Neural cell (in vitro differentiated cells): ENCODE results near the gene RTN4RL1. TPM values are rescaled to one million over a fixed set of nuclear protein-coding genes. Genes with fewer than 3 reads are reported as not detected.

ENCODE experiments used
- H2AFZ ChIP-seq: fragments of 200-600, 300-800 bp; sonication (generic), shearing (Covaris generic); 2 replicates; pipeline ENCODE4 v1.6.0; 2014; ENCODE audit warnings: low read depth, mild to moderate bottlenecking, antibody characterized with exemption, low read length, moderate library complexity
- H3F3A ChIP-seq: fragments of 200-600 bp; shearing (Covaris generic); 2 replicates; pipeline ENCODE4 v1.6.1; 2016; ENCODE audit warnings: mild to moderate bottlenecking, moderate library complexity, mixed read lengths, antibody characterized with exemption, low read length; ENCODE audit not compliant: insufficient read depth, poor library complexity, severe bottlenecking
- H3K27ac ChIP-seq: fragments of 200-600, 300-800 bp; sonication (generic), shearing (Covaris generic); 2 replicates; pipeline ENCODE4 v1.5.1; 2014; ENCODE audit warnings: mild to moderate bottlenecking, low read length, moderate library complexity
- H3K27me3 ChIP-seq: fragments of 300-800, 200-600 bp; sonication (generic), shearing (Covaris generic); 2 replicates; pipeline ENCODE4 v1.6.0; 2014; ENCODE audit warnings: mild to moderate bottlenecking, low read depth, low read length, moderate library complexity; ENCODE audit not compliant: insufficient read depth
- H3K36me3 ChIP-seq: fragments of 300-800, 200-600 bp; sonication (generic), shearing (Covaris generic); 2 replicates; pipeline ENCODE4 v1.5.1; 2014; ENCODE audit warnings: mild to moderate bottlenecking, antibody characterized with exemption, low read length, moderate library complexity; ENCODE audit not compliant: insufficient read depth
- H3K4me2 ChIP-seq: fragments of 300-800, 200-600 bp; sonication (generic), shearing (Covaris generic); 2 replicates; pipeline ENCODE4 v1.6.0; 2014; ENCODE audit warnings: mild to moderate bottlenecking, low read length
- H3K4me3 ChIP-seq: fragments of 300-800, 200-600 bp; sonication (generic), shearing (Covaris generic); 2 replicates; pipeline ENCODE4 v1.5.1; 2014; ENCODE audit warnings: mild to moderate bottlenecking, low read length, moderate library complexity
- H3K79me2 ChIP-seq: fragments of 200-600 bp; shearing (Covaris generic); replicated peaks from 2 replicates; pipeline ENCODE4 v1.6.0; 2014; ENCODE audit warnings: mild to moderate bottlenecking, low read length, moderate library complexity; ENCODE audit not compliant: insufficient read depth
- H3K9ac ChIP-seq: fragments of 300-800, 200-600 bp; sonication (generic), shearing (Covaris generic); 2 replicates; pipeline ENCODE4 v1.6.1; 2016; ENCODE audit warnings: mild to moderate bottlenecking, low read length, mixed read lengths
- H3K9me2 ChIP-seq: fragments of 200-600 bp; shearing (Covaris generic); 2 replicates; pipeline ENCODE4 v1.6.1; 2016; ENCODE audit warnings: mild to moderate bottlenecking, low read length, mixed read lengths; ENCODE audit not compliant: insufficient read depth
- H3K9me3 ChIP-seq: fragments of 200-600, 300-800 bp; sonication (generic), shearing (Covaris generic); 2 replicates; pipeline ENCODE4 v1.6.1; 2016; ENCODE audit warnings: mild to moderate bottlenecking, mixed run types, low read length, moderate library complexity, mixed read lengths
- H4K20me1 ChIP-seq: fragments of 200-600 bp; shearing (Covaris generic); 2 replicates; pipeline ENCODE4 v1.6.1; 2016; ENCODE audit warnings: mild to moderate bottlenecking, mixed run types; ENCODE audit not compliant: insufficient read depth
- EP300 ChIP-seq: fragments of 450-650 bp; conservative IDR thresholded peaks from 2 replicates; pipeline ENCODE4 v1.6.1; 2014; ENCODE audit warnings: antibody characterized with exemption, mild to moderate bottlenecking, moderate library complexity; ENCODE audit not compliant: poor library complexity, severe bottlenecking
- EZH2 ChIP-seq: fragments of 200-600, 300-800 bp; shearing (Covaris generic), sonication (generic); IDR thresholded peaks from 2 replicates; pipeline ENCODE4 v1.6.1; 2014; ENCODE audit warnings: antibody characterized with exemption, low read length, borderline replicate concordance, mild to moderate bottlenecking; ENCODE audit not compliant: insufficient read depth, poor library complexity, severe bottlenecking
- MXI1 ChIP-seq: fragments of 450-650 bp; conservative IDR thresholded peaks from 2 replicates; pipeline ENCODE4 v1.6.1; 2014; ENCODE audit warnings: antibody characterized with exemption, mild to moderate bottlenecking; ENCODE audit not compliant: poor library complexity, severe bottlenecking
- POLR2AphosphoS5 ChIP-seq: IDR thresholded peaks from 2 replicates; pipeline ENCODE4 v1.6.1; 2012
- RAD21 ChIP-seq: fragments of 450-650 bp; conservative IDR thresholded peaks from 2 replicates; pipeline ENCODE4 v1.6.1; 2014; ENCODE audit warnings: antibody characterized with exemption, mild to moderate bottlenecking, moderate library complexity
- REST ChIP-seq: IDR thresholded peaks from 2 replicates; pipeline ENCODE4 v1.6.1; 2012; ENCODE audit warnings: borderline replicate concordance
- SMC3 ChIP-seq: fragments of 450-650 bp; conservative IDR thresholded peaks from 2 replicates; pipeline ENCODE4 v1.6.1; 2014; ENCODE audit warnings: antibody characterized with exemption, mild to moderate bottlenecking, moderate library complexity; ENCODE audit not compliant: poor library complexity
- TAF1 ChIP-seq: IDR thresholded peaks from 2 replicates; pipeline ENCODE4 v1.6.1; 2012; ENCODE audit warnings: low read depth
- polyA plus RNA-seq: library from polyadenylated mRNA; depleted of rRNA; stranded (reverse); fragments of >200 nt; gene quantifications from 2 replicates; pipeline ENCODE4 v1.2.3, GENCODE V29; 2014
- TF ChIP-seq, protein P1 (sequence below): fragments of 450-650 bp; IDR thresholded peaks from 2 replicates; pipeline ENCODE4 v1.5.1; 2014; ENCODE audit warnings: antibody characterized with exemption, mild to moderate bottlenecking, moderate library complexity; ENCODE audit not compliant: poor library complexity, severe bottlenecking

The RTN4RL1 gene
- polyA plus RNA-seq, 1 donor from 2014 or later, result 8.1 TPM

DNA sequence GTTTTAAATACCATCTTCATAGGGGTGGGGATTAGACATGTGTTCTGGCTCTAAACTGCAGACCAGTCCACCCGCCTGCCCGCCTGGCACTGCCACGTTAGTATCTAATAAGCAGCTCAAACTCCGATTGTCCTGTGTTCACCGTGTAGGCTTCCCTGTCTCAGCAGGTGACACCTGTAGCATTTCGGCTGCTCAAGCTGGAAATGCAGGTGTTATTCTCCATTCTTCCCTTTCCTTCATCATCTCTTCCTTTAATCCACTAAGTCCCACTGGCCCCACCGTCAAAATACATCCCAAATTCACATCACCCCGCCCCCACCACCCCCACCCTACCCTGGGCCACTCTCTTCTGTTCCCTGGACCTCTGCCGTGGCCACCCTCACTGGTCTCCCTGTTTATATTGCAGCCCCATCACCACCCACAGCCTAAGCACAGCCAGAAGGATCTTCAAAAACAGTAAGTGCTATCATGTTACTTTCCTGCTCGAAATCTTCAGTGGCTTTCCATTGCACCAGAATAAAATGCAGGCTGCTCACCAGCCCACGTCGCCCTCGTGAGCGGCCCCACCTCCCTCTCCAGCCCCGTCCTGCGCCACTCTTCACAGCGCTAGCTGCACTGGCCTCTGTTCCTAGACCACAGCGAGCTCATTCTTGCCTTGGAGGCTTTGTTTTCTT lies 65.1 kb downstream of the RTN4RL1 start:
- no peak overlapping the region for H3K9ac ChIP-seq
- TF ChIP-seq EP300 (no peak), TAF1 (no peak), MXI1 (no peak)
- no peak overlapping the region for H3K4me3 ChIP-seq
- no peaks in the 10 kb centered on the region for H3K36me3 ChIP-seq
- H3K27ac ChIP-seq, result no peak overlapping the region
- no peak overlapping the region for H2AFZ ChIP-seq
- H3K9me3 ChIP-seq, result no peaks in the 10 kb centered on the region
- no peaks in the 10 kb centered on the region for H3K9me2 ChIP-seq
- H3K27me3 ChIP-seq, result no peaks in the 10 kb centered on the region
- H3F3A ChIP-seq, result no peaks in the 10 kb centered on the region
- H3K79me2 ChIP-seq, result no peaks in the 10 kb centered on the region
- no peak overlapping the region for H3K4me2 ChIP-seq
- no peaks in the 10 kb centered on the region for H4K20me1 ChIP-seq

- Histone ChIP-seq H3K27me3 (no peaks in the 10 kb centered on the region), H3F3A (no peaks in the 10 kb centered on the region), H3K9me2 (no peaks in the 10 kb centered on the region), H3K4me2 (no peak overlapping the region), H3K27ac (no peak overlapping the region), H2AFZ (no peak overlapping the region), H3K36me3 (no peaks in the 10 kb centered on the region), H4K20me1 (no peaks in the 10 kb centered on the region), H3K9me3 (no peaks in the 10 kb centered on the region), H3K9ac (no peak overlapping the region), H3K79me2 (no peaks in the 10 kb centered on the region), H3K4me3 (no peak overlapping the region)
- no peak for TF ChIP-seq SMC3
These were observed 66.8 kb downstream of the RTN4RL1 start for GRCh38 chr17:1958134-1958881.

DNA sequence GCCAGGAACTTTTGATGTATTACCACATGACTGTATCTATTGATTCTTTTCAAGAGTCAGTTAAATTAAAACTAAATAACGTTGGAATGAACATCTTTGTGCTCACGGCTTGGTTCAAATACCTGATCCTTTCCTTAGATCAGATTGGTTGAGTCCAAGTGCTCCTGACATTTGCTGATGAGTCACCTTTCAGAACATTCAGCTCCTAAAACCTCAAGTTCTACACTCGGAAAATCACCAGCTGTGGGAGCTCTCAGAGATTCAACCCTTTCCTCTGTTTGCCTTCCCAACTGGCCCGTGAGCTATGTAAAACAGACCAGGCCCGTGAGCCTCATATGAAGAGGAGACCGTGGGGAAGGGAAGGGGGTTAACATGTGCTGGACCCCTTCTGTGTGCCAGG lies 68.1 kb downstream of the RTN4RL1 start:
- Histone ChIP-seq H3K4me3 (no peak overlapping the region), H2AFZ (no peak overlapping the region), H3F3A (no peaks in the 10 kb centered on the region), H3K9me3 (no peaks in the 10 kb centered on the region), H3K9ac (no peak overlapping the region), H4K20me1 (no peaks in the 10 kb centered on the region), H3K4me2 (no peak overlapping the region), H3K9me2 (no peaks in the 10 kb centered on the region), H3K27ac (no peak overlapping the region), H3K79me2 (no peaks in the 10 kb centered on the region), H3K27me3 (no peaks in the 10 kb centered on the region), H3K36me3 (no peaks in the 10 kb centered on the region)
- TF ChIP-seq TAF1, result no peak
- no peak for TF ChIP-seq RAD21
- no peak for TF ChIP-seq EZH2
- no peak for TF ChIP-seq REST
- TF ChIP-seq, protein P1, sequence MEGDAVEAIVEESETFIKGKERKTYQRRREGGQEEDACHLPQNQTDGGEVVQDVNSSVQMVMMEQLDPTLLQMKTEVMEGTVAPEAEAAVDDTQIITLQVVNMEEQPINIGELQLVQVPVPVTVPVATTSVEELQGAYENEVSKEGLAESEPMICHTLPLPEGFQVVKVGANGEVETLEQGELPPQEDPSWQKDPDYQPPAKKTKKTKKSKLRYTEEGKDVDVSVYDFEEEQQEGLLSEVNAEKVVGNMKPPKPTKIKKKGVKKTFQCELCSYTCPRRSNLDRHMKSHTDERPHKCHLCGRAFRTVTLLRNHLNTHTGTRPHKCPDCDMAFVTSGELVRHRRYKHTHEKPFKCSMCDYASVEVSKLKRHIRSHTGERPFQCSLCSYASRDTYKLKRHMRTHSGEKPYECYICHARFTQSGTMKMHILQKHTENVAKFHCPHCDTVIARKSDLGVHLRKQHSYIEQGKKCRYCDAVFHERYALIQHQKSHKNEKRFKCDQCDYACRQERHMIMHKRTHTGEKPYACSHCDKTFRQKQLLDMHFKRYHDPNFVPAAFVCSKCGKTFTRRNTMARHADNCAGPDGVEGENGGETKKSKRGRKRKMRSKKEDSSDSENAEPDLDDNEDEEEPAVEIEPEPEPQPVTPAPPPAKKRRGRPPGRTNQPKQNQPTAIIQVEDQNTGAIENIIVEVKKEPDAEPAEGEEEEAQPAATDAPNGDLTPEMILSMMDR, result no peak
- TF ChIP-seq POLR2AphosphoS5, result no peak
- no peak for TF ChIP-seq EP300
- no peak for TF ChIP-seq MXI1
- no peak for TF ChIP-seq SMC3
